Ascending aorta (tissue), 2 donors: ENCODE measurements around the gene RASD2. TPM values are rescaled to one million over a fixed set of nuclear protein-coding genes. Genes with fewer than 3 reads are reported as not detected.

ENCODE experiments used
- DNase-seq, 2 donors: peaks; one replicate each; pipeline ENCODE4 v3.0.0-alpha.2; 2019; ENCODE audit warnings: low spot score in 2 of 2
- H3K27ac ChIP-seq, 2 donors: fragments of 200-600 bp; sonication (generic); one replicate each; pipeline ENCODE4 v1.5.1; 2016 to 2017; ENCODE audit warnings: mild to moderate bottlenecking in 1 of 2
- H3K27me3 ChIP-seq: fragments of 200-600 bp; sonication (generic); one replicate; pipeline ENCODE4 v1.5.1; 2017
- H3K36me3 ChIP-seq, 2 donors: fragments of 200-600 bp; sonication (generic); one replicate each; pipeline ENCODE4 v1.5.1; 2016
- H3K4me1 ChIP-seq, 2 donors: fragments of 200-600 bp; sonication (generic); one replicate each; pipeline ENCODE4 v1.5.1; 2016 to 2017; ENCODE audit warnings: mild to moderate bottlenecking in 1 of 2
- H3K4me3 ChIP-seq, 2 donors: fragments of 200-600 bp; sonication (generic); one replicate each; pipeline ENCODE4 v1.5.1; 2016 to 2017; ENCODE audit warnings: mild to moderate bottlenecking in 1 of 2
- H3K9me3 ChIP-seq, 2 donors: fragments of 200-600 bp; sonication (generic); one replicate each; pipeline ENCODE4 v1.5.1; 2016
- intact Hi-C: fragments of 100-400 bp; cut with DNase I; formaldehyde crosslinking; loops from one replicate; pipeline ENCODE4 v1.15.1; 2023
- total RNA-seq: library from RNA; depleted of rRNA; stranded (reverse); fragments of >200 nt; gene quantifications from one replicate; pipeline ENCODE4 v1.1.0, GENCODE V29; 2016
- TF ChIP-seq, protein P1 (sequence below), 3 experiments: fragments of 200-600 bp in 2 of 3; fragments of 450-650 bp in 1 of 3; sonication (generic) in 2 of 3; IDR thresholded peaks; one replicate each; pipeline ENCODE4 v1.5.1; 2016 to 2019; ENCODE audit warnings: antibody characterized with exemption in 3 of 3, mild to moderate bottlenecking in 1 of 3, moderate library complexity in 1 of 3

Gene RASD2
- total RNA-seq, 1 donor from 2014 or later, result 6.6 TPM

DNA sequence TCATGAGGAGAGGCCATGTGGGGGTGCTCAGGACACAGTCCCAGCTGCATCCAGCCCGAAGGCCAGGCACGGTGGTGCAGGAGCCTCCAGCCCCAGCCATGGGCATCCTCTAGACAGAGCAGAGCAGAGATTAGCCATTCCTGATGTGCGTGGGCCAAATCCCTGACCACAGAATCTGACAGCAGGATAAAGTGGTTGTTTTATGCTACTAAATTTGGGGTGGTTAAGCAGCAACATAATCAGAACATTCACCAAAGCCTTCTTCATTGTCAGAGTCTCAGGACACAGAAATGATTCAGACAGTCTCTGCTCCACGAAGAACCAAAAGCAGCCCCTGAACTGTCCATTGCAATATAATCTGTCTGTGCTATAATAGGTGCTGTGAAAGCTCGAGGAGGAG, 19.7 kb downstream of the RASD2 start:
- Histone ChIP-seq H3K27ac (no peak overlapping the region), H3K4me3 (no peak overlapping the region), H3K9me3 (no peaks in the 10 kb centered on the region), H3K4me1 (no peaks in the 10 kb centered on the region), H3K27me3 (no peaks in the 10 kb centered on the region), H3K36me3 (no peaks in the 10 kb centered on the region)
- no peak for DNase-seq
- TF ChIP-seq, protein P1, sequence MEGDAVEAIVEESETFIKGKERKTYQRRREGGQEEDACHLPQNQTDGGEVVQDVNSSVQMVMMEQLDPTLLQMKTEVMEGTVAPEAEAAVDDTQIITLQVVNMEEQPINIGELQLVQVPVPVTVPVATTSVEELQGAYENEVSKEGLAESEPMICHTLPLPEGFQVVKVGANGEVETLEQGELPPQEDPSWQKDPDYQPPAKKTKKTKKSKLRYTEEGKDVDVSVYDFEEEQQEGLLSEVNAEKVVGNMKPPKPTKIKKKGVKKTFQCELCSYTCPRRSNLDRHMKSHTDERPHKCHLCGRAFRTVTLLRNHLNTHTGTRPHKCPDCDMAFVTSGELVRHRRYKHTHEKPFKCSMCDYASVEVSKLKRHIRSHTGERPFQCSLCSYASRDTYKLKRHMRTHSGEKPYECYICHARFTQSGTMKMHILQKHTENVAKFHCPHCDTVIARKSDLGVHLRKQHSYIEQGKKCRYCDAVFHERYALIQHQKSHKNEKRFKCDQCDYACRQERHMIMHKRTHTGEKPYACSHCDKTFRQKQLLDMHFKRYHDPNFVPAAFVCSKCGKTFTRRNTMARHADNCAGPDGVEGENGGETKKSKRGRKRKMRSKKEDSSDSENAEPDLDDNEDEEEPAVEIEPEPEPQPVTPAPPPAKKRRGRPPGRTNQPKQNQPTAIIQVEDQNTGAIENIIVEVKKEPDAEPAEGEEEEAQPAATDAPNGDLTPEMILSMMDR (IDR thresholded peaks at IDR 0.05), result no peak
- intact Hi-C loops, result no loop called here

DNA sequence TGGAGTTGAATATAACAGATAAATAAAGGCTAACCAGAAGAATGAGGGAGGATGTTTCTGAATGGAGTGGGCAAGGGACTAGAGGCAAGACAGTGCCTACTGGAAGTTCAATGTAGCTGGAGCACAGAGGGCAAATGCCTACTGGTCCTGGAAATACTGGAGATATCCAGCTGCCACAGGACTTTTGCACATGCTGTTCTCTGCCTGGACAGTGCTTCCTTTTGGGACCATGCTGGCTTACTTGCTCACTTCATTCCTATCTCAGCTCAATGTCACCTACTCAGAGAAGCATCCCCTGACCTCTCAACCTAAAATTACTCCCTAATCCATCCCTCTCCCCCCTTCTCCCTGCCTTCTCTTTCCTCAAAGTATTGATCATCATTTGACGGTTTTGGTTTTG, 20.2 kb downstream of the RASD2 start:
- no peak overlapping the region for H3K27ac ChIP-seq
- no peak for DNase-seq
- intact Hi-C loops, result no loop called here
- H3K4me1 ChIP-seq, result no peaks in the 10 kb centered on the region
- H3K36me3 ChIP-seq, result no peaks in the 10 kb centered on the region
- no peaks in the 10 kb centered on the region for H3K9me3 ChIP-seq
- H3K4me3 ChIP-seq, result no peak overlapping the region
- TF ChIP-seq, protein P1 (IDR thresholded peaks at IDR 0.05), result no peak
- no peaks in the 10 kb centered on the region for H3K27me3 ChIP-seq

DNA sequence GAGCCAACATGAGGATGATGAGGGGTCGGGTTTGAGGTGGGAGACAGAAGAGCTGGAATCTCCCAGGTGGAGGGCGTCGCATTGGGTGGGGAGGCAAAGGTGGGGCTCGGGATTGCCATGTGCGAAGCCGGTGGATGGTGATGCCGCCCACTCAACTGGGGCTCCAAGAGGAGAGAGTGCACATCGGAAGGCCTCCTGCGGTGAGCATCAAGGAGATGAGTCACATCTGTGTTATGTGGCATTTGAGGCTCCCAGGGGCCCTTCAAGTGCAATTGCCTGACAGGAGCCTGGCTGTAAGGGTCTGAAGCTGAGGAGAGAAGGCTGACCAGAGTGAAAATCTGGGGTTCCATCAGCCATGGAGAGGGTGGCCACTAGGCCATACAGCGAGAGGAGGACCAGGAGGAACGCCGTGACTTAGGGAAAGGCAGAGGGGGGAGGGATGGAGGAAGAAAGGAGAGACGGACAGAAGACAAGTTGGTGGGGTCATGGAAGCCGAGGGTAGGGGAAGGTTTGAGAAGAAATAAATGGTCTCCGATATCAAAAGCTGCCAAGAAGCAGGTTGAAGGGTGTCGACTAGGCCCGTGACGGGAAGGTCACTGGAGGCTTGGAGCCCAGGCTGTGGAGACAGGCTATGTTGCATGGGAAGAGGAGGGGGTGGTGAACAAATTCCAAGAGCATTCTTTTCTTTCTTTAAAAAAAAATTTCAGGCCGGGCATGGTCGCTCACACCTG, 21.3 kb downstream of the RASD2 start:
- intact Hi-C loops, result no loop called here
- Histone ChIP-seq H3K27ac (no peak overlapping the region), H3K9me3 (no peaks in the 10 kb centered on the region), H3K36me3 (no peaks in the 10 kb centered on the region), H3K27me3 (no peaks in the 10 kb centered on the region), H3K4me1 (no peaks in the 10 kb centered on the region), H3K4me3 (no peak overlapping the region)
- TF ChIP-seq, protein P1 (IDR thresholded peaks at IDR 0.05), result no peak
- DNase-seq, result no peak

DNA sequence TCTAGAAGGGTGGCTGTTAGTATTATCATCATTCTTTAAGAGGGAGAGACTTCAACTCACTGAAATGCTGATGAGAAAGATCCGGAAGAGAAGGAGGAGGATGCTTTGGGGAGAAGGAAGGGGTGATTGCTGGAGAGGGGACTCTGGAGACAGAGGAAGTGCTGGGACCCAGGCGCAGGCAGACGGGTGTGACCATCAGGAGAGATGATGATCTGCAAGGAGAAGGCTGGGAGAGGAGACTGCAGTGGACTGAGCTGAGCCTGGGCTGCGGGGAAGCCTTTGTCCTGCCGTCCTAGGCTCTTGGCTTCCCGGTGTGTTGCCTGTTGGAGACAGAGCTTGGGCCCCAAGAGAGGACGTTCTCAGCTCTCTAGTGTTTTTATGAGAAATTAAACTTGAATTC, 22.6 kb downstream of the RASD2 start:
- intact Hi-C loops, result no loop called here
- Histone ChIP-seq H3K4me1 (no peaks in the 10 kb centered on the region), H3K9me3 (no peaks in the 10 kb centered on the region), H3K36me3 (no peaks in the 10 kb centered on the region), H3K4me3 (no peak overlapping the region), H3K27me3 (no peaks in the 10 kb centered on the region), H3K27ac (no peak overlapping the region)
- TF ChIP-seq, protein P1 (IDR thresholded peaks at IDR 0.05), result no peak
- DNase-seq, result no peak

DNA sequence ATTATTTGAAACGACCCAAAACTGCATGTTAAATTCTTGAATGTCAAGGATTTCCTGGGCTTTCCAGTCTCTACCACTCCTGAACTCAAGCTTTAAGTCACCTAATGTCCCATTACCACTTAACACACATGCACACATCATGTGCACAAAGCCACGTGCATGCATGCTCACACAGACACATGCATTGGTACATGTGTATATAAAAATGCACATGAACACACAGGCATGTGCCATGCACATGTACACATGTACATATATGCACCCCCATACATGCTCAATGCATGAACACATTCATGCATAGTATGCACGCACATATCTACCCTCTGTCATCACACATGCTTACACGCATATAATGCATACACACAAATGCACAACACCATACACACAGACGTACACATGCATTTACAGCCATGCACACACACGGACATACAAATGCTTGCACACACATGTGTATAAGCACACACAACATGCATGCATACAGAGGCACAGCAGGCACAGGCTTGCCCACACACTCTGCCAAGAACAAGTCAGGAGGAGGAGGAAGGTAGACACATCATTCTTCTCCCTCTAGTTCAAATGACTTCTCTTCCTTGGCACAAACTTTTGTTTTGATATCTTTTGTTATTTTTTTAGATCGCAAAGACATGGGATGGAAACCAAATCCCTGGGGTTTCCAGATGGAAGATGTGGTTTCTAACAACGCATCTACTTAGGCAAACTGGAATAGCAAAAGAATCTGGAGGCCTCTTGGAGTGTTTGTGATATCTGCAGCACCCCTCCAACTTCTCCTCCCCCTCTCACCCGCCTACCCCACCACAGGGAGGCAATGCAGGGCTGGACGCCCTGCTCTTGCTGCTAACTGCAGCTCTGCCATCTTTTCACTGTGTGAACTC, 24.6 kb downstream of the RASD2 start:
- Histone ChIP-seq H3K27ac (no peak overlapping the region), H3K36me3 (no peaks in the 10 kb centered on the region), H3K9me3 (no peaks in the 10 kb centered on the region), H3K4me3 (no peak overlapping the region), H3K27me3 (no peaks in the 10 kb centered on the region), H3K4me1 (no peaks in the 10 kb centered on the region)
- intact Hi-C loops, result no loop called here
- no peak for DNase-seq
- TF ChIP-seq, protein P1 (IDR thresholded peaks at IDR 0.05), result no peak
